Sigmoid colon (tissue), 7 donors: ENCODE results near the gene ATL2. TPM values are rescaled to one million over a fixed set of nuclear protein-coding genes. Genes with fewer than 3 reads are reported as not detected.

Experiments used
- DNase-seq: peaks from one replicate; pipeline ENCODE4 v3.0.0-alpha.2; 2019
- H3K27ac ChIP-seq, 4 donors: fragments of 200-600 bp; sonication (generic); one replicate each; pipeline ENCODE4 v1.5.1; 2016 to 2019; ENCODE audit warnings: mild to moderate bottlenecking in 1 of 4
- H3K27me3 ChIP-seq, 3 donors: fragments of 200-600 bp; sonication (generic); one replicate each; pipeline ENCODE4 v1.5.1; 2019; ENCODE audit warnings: mild to moderate bottlenecking in 1 of 3
- H3K36me3 ChIP-seq, 4 donors: fragments of 200-600 bp; sonication (generic); one replicate each; pipeline ENCODE4 v1.5.1; 2016 to 2019
- H3K4me1 ChIP-seq, 4 donors: fragments of 200-600 bp; sonication (generic); one replicate each; pipeline ENCODE4 v1.5.1; 2017 to 2019
- H3K4me3 ChIP-seq, 4 donors: fragments of 200-600 bp; sonication (generic); one replicate each; pipeline ENCODE4 v1.5.1; 2017 to 2019; ENCODE audit warnings: mild to moderate bottlenecking in 2 of 4, moderate library complexity in 1 of 4
- H3K9me3 ChIP-seq, 4 donors: fragments of 200-600 bp in 3 of 4; sonication (generic) in 3 of 4; one replicate each; pipeline versions ENCODE4 v1.5.1 to v1.6.1; 2013 to 2019
- CTCF ChIP-seq, 4 experiments: fragments of 450-650 bp in 3 of 4; fragments of 200-600 bp in 1 of 4; IDR thresholded peaks; one replicate each; pipeline ENCODE4 v1.5.1; 2016 to 2019; ENCODE audit warnings: antibody characterized with exemption in 4 of 4, mild to moderate bottlenecking in 3 of 4, moderate library complexity in 2 of 4
- EP300 ChIP-seq, 4 donors: sonication (generic); formaldehyde crosslinking; IDR thresholded peaks; one replicate each; pipeline ENCODE4 v1.6.1; 2017; ENCODE audit warnings: antibody characterized with exemption in 4 of 4
- POLR2A ChIP-seq, 2 donors: fragments of 450-650 bp; IDR thresholded peaks; one replicate each; pipeline ENCODE4 v1.6.1; 2016; ENCODE audit warnings: antibody characterized with exemption in 2 of 2, mild to moderate bottlenecking in 2 of 2, moderate library complexity in 2 of 2
- POLR2AphosphoS5 ChIP-seq, 4 donors: sonication (generic); formaldehyde crosslinking; IDR thresholded peaks; one replicate each; pipeline ENCODE4 v1.6.1; 2017; ENCODE audit warnings: antibody characterized with exemption in 4 of 4
- WGBS, 2 donors: extraction: QIAGEN DNeasy Blood & Tissue Kit; methylation state at CpG; one replicate each; pipeline ENCODE4 v1.1.7; 2013; 5-methylcytosine and 5-hydroxymethylcytosine counted together
- intact Hi-C: fragments of 100-400 bp; cut with DNase I; formaldehyde crosslinking; loops from one replicate; pipeline ENCODE4 v1.15.1; 2023
- polyA plus RNA-seq, 3 donors: library from polyadenylated mRNA; stranded (reverse); fragments of 200-250 nt; gene quantifications; one replicate each; pipeline ENCODE4 v1.2.3, GENCODE V29; 2013
- total RNA-seq, 4 donors: library from RNA; depleted of rRNA; stranded (reverse); fragments of >200 nt; gene quantifications; one replicate each; pipeline ENCODE4 v1.1.0, GENCODE V29; 2016
- donor health status: healthy with polysubstance abuse.
- donor health status: Bipolar disorder and iron deficiency.
- donor health status: healthy.

The ATL2 gene
- total and polyA plus RNA-seq, 7 donors: 12.7 to 271 (median 176) TPM

DNA sequence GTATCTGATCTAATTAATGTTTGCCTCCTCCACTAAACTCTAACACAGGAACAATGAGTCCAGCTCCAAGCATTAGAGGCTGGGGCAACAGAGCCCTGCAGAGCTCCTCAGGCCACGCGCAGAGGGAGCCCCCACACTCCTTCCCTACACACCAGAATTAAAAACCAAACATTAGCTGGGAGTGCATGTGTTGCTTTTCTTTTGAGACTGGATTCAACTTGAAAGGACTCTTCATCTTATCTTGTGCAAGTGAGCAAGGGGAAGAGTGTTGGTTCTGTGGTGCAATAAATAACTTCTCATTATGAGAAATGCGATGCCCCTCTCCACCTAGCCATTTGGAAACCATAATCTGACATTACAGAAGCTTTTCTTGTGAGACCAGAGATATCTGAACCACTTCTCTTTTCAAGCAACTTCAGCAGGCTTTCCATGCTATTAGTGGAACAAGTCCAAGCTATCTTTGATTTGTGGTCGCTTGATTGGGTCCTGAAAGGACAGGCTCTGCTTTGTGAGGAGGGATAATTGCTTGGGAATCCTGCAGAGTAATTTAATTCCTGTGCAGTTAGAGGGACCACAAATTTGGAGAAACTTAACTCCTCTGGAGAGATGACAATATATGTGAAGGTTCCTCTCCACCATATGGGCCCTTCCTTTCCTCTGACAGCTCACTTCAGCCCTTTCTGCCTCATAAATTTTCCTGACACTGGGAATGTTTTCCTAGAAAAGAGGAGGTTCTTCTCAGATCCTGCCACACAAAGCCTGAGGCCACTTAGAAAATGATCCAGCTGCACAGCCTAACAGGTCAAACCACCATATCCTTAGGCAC, 112.5 kb downstream of the ATL2 start:
- DNase-seq: no peak
- 88 to 91% methylated on average over 4 of the region's 4 CpGs for WGBS, 2 donors
- Histone ChIP-seq H3K27ac (no peak overlapping the region), H3K4me3 (no peak overlapping the region), H3K9me3 (no peaks in the 10 kb centered on the region), H3K36me3 (no peaks in the 10 kb centered on the region), H3K27me3 (no peaks in the 10 kb centered on the region), H3K4me1 (no peaks in the 10 kb centered on the region)
- intact Hi-C loops: no loop called here
- no peak for TF ChIP-seq POLR2A (IDR thresholded peaks at IDR 0.05)
- TF ChIP-seq CTCF (IDR thresholded peaks at IDR 0.05): no peak
- TF ChIP-seq EP300 (IDR thresholded peaks at IDR 0.05): no peak
- TF ChIP-seq POLR2AphosphoS5 (IDR thresholded peaks at IDR 0.05): no peak

DNA sequence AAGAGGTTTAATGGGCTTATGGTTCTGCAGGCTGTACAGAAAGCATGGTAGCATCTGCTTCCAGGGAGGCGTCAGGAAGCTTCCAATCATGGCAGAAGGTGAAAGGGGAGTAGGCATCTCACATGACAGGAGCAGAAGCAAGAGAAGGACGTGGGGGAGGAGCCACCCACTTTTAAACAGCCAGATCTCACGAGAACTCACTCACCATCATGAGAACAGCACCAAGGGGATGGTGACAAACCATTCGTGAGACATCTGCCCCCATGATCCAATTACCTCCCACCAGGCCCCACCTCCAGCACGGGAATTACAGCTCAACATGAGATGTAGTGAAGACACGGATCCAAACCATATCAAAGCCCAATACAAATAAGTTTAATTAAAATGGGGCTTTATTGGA, 113.8 kb downstream of the ATL2 start:
- intact Hi-C loops: no loop called here
- Histone ChIP-seq H3K27me3 (no peaks in the 10 kb centered on the region), H3K36me3 (no peaks in the 10 kb centered on the region), H3K4me1 (no peaks in the 10 kb centered on the region), H3K27ac (no peak overlapping the region), H3K9me3 (no peaks in the 10 kb centered on the region), H3K4me3 (no peak overlapping the region)
- TF ChIP-seq CTCF (IDR thresholded peaks at IDR 0.05) (no peak), POLR2A (IDR thresholded peaks at IDR 0.05) (no peak), POLR2AphosphoS5 (IDR thresholded peaks at IDR 0.05) (no peak), EP300 (IDR thresholded peaks at IDR 0.05) (no peak)
- 85 to 87% methylated on average over 6 of the region's 6 CpGs for WGBS, 2 donors
- DNase-seq: no peak

DNA sequence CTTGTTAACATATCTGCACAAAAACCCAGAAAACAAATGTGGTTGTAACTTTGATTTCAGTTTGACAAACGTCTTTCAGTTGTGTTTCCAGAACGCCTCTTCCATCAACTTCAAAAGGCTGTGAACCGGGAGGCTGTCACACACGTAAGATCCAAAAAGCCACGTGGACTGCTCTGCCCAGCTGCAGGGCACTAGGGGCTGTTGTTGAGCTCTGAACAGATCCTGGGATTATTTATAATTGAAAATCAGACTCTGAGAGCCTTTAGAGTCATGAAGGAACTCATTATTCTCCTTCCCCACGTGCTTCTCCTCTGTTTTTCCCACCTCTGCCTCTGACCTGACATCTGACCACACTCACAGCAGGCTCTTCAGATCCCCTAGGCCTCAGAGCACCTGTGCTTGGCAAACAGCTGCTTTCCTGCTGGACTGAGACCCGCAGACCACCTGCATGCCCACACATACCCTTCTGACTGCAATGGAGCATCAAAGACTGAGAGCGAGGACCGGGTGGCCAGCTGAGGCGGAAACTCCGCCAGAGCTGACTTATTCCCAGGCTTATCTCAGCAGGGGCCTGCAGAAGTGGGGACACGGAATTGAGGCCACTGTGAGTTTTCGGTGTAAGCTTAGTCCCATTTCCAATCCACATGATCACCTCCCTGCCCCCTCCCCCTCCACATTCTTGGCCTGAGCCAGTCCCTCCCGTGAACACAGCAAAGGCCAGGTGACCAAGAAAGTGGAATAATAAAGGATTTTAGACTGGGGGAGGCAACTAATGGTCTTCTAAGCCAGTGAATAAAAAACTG, 114.8 kb downstream of the ATL2 start:
- TF ChIP-seq POLR2AphosphoS5 (IDR thresholded peaks at IDR 0.05): no peak
- TF ChIP-seq EP300 (IDR thresholded peaks at IDR 0.05): no peak
- TF ChIP-seq CTCF (IDR thresholded peaks at IDR 0.05): no peak
- TF ChIP-seq POLR2A (IDR thresholded peaks at IDR 0.05): no peak
- 87 to 91% methylated on average over 14 of the region's 14 CpGs for WGBS, 2 donors
- intact Hi-C loops: no loop called here

GRCh38 chr2:38261569-38262068, 115.5 kb downstream of the ATL2 start:
- DNase-seq: no peak
- no peaks in the 10 kb centered on the region for H3K4me1 ChIP-seq
- H3K36me3 ChIP-seq: no peaks in the 10 kb centered on the region
- intact Hi-C loops: no loop called here
- TF ChIP-seq EP300 (IDR thresholded peaks at IDR 0.05) (no peak), POLR2A (IDR thresholded peaks at IDR 0.05) (no peak), POLR2AphosphoS5 (IDR thresholded peaks at IDR 0.05) (no peak), CTCF (IDR thresholded peaks at IDR 0.05) (no peak)
- 91 to 95% methylated on average over 10 of the region's 10 CpGs for WGBS, 2 donors
- no peaks in the 10 kb centered on the region for H3K27me3 ChIP-seq
- H3K4me3 ChIP-seq: no peak overlapping the region
- no peaks in the 10 kb centered on the region for H3K9me3 ChIP-seq
- H3K27ac ChIP-seq: no peak overlapping the region

More for the DNA sequence above, 114.8 kb downstream of the ATL2 start:
- H3K9me3 ChIP-seq: no peaks in the 10 kb centered on the region
- no peaks in the 10 kb centered on the region for H3K36me3 ChIP-seq
- no peak for DNase-seq
- no peaks in the 10 kb centered on the region for H3K27me3 ChIP-seq
- H3K27ac ChIP-seq: no peak overlapping the region
- no peak overlapping the region for H3K4me3 ChIP-seq
- no peaks in the 10 kb centered on the region for H3K4me1 ChIP-seq
